ENCODE data around the gene CSAG1. TPM values are rescaled to one million over a fixed set of nuclear protein-coding genes. Genes with fewer than 3 reads are reported as not detected.
"Not testable (repeated sequence)": the region's sequence is repeated elsewhere in the genome, so short reads cannot be mapped to it uniquely, and the experiment has no call there.

CSAG1 gene, protein sequence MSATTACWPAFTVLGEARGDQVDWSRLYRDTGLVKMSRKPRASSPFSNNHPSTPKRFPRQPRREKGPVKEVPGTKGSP
- not detected for total RNA-seq (2021; ENCODE audit: unreplicated experiment)
- polyA plus RNA-seq (2012; ENCODE audit: insufficient read length): not detected
- not detected for Bru-seq, nascent RNA
- not detected for BruChase-seq, experiment 1, labeled RNA remaining after a 2-hour chase
- BruChase-seq, experiment 2, labeled RNA remaining after a 6-hour chase: not detected
- long read RNA-seq: 0 reads

DNA sequence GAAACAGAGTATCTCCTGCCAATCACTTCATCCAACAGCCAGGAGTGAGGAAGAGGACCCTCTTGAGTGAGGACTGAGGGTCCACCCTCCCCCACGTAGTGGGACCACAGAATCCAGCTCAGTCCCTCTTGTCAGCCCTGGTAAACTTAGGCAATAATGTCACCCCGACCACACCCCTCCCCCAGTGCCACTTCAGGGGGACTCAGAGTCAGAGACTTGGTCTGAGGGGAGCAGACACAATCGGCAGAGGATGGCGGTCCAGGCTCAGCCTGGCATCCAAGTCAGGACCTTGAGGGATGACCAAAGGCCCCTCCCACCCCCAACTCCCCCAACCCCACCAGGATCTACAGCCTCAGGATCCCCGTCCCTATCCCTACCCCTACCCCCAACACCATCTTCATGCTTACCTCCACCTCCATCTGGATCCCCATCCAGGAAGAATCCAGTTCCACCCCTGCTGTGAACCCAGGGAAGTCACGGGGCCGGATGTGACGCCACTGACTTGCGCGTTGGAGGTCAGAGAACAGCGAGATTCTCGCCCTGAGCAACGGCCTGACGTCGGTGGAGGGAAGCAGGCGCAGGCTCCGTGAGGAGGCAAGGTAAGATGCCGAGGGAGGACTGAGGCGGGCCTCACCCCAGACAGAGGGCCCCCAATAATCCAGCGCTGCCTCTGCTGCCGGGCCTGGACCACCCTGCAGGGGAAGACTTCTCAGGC is at the start of gene CSAG1, which contains the start of gene MAGEA12:
Gene CSAG1, minus strand, starts transcription at position 461 of the 715 bp plus-strand sequence. CDS start 1,261 bp downstream, outside the sequence.
Gene MAGEA12, plus strand, starts transcription at position 497 of the 715 bp plus-strand sequence. CDS start 2,405 bp downstream, outside the sequence.
- peak within 1 kb of the TSS in 1 of 2 experiments; percentile 26; a peak in 1 of 4 replicates for H3K4me3 ChIP-seq (ENCODE audit: low read depth in 2 of 2, low read length in 2 of 2)
- intact Hi-C loops (cut with micrococcal nuclease; ENCODE audit: unreplicated experiment) (no loop called here), in situ Hi-C loops (cut with HindIII; ENCODE audit: low pct_unique_long_range_greater_than_20kb, low sequenced_read_pairs) (no loop called here)
- DNase-seq (ENCODE audit: low read depth, low spot score) (no peak), ATAC-seq (no peak)
- no peaks in the 10 kb centered on the region for H3K36me3 ChIP-seq (ENCODE audit: control insufficient read depth, insufficient read depth, low read length)
- no peaks in the 10 kb centered on the region for H3K9me3 ChIP-seq (ENCODE audit: control insufficient read depth, insufficient read depth, low read depth, low read length)
- TF ChIP-seq, protein P1, sequence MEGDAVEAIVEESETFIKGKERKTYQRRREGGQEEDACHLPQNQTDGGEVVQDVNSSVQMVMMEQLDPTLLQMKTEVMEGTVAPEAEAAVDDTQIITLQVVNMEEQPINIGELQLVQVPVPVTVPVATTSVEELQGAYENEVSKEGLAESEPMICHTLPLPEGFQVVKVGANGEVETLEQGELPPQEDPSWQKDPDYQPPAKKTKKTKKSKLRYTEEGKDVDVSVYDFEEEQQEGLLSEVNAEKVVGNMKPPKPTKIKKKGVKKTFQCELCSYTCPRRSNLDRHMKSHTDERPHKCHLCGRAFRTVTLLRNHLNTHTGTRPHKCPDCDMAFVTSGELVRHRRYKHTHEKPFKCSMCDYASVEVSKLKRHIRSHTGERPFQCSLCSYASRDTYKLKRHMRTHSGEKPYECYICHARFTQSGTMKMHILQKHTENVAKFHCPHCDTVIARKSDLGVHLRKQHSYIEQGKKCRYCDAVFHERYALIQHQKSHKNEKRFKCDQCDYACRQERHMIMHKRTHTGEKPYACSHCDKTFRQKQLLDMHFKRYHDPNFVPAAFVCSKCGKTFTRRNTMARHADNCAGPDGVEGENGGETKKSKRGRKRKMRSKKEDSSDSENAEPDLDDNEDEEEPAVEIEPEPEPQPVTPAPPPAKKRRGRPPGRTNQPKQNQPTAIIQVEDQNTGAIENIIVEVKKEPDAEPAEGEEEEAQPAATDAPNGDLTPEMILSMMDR (IDR thresholded peaks at IDR 0.05): no peak
- TF ChIP-seq, protein P2, sequence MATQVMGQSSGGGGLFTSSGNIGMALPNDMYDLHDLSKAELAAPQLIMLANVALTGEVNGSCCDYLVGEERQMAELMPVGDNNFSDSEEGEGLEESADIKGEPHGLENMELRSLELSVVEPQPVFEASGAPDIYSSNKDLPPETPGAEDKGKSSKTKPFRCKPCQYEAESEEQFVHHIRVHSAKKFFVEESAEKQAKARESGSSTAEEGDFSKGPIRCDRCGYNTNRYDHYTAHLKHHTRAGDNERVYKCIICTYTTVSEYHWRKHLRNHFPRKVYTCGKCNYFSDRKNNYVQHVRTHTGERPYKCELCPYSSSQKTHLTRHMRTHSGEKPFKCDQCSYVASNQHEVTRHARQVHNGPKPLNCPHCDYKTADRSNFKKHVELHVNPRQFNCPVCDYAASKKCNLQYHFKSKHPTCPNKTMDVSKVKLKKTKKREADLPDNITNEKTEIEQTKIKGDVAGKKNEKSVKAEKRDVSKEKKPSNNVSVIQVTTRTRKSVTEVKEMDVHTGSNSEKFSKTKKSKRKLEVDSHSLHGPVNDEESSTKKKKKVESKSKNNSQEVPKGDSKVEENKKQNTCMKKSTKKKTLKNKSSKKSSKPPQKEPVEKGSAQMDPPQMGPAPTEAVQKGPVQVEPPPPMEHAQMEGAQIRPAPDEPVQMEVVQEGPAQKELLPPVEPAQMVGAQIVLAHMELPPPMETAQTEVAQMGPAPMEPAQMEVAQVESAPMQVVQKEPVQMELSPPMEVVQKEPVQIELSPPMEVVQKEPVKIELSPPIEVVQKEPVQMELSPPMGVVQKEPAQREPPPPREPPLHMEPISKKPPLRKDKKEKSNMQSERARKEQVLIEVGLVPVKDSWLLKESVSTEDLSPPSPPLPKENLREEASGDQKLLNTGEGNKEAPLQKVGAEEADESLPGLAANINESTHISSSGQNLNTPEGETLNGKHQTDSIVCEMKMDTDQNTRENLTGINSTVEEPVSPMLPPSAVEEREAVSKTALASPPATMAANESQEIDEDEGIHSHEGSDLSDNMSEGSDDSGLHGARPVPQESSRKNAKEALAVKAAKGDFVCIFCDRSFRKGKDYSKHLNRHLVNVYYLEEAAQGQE (IDR thresholded peaks at IDR 0.05; ENCODE audit: insufficient read depth in 1 of 2, low read depth in 2 of 2, low read length in 1 of 2): no peak
- no peak for TF ChIP-seq TCF7L2 (IDR thresholded peaks at IDR 0.05; ENCODE audit: low read depth, low read length)
- TF ChIP-seq POLR2AphosphoS5 (IDR thresholded peaks at IDR 0.05; ENCODE audit: low read depth, low read length): no peak
- TF ChIP-seq SIN3A (IDR thresholded peaks at IDR 0.05; ENCODE audit: borderline replicate concordance, insufficient read depth, low read depth, low read length): no peak
- no TSS peak for BruUV-seq (replicated peaks)
- POLR2A ChIA-PET: no interaction called here
- no peaks in the 10 kb centered on the region for H3K27me3 ChIP-seq (ENCODE audit: control insufficient read depth, insufficient read depth, low read length)
- CTCF ChIA-PET: interaction anchor here (0.7 kb wide), 1 partner anchor 119 kb away, joined by 4 read pairs; no protein-coding TSS in a partner anchor
- no peaks in the 10 kb centered on the region for H3K4me1 ChIP-seq (ENCODE audit: control insufficient read depth, insufficient read depth, low read length)
- no peak within 1 kb of the TSS for H3K27ac ChIP-seq (ENCODE audit: low read length)

DNA sequence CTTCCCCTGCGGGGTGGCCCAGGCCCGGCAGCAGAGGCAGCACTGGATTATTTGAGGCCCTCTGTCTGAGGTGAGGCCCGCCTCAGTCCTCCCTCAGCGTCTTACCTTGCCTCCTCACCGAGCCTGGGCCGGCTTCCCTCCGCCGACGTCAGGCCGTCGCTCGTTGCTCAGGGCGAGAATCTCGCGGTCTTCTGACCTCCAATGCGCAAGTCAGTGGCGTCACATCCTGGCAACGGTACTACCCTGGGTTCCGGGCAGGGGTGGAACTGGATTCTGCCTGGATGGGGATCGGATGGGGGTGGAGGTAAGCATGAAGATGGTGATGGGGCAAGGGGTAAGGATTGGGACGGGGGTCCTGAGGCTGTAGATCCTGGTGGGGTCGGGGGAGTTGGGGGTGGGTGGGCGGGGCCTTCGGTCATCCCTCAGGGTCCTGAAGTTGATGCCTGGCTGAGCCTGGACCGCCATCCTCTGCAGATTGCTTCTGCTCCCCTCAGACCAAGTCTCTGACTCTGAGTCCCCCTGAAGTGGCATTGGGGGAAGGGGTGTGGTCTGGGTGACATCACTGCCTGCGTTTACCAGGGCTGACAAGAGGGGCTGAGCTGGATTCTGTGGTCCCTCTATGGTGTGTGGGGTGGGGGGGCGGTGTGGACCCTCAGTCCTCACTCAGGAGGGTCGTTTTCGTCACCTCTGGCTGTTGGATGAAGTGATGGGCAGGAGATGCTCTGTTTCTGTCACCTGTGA is 36.2 kb upstream of the CSAG1 start, which contains the start of gene MAGEA6:
Gene MAGEA6, minus strand, starts transcription at position 141 of the 741 bp plus-strand sequence. CDS start 2,039 bp downstream, outside the sequence.
- H3K36me3 ChIP-seq (ENCODE audit: control insufficient read depth, insufficient read depth, low read length); H3K27me3 ChIP-seq (ENCODE audit: control insufficient read depth, insufficient read depth, low read length); CTCF ChIA-PET; H3K4me3 ChIP-seq (ENCODE audit: low read depth in 2 of 2, low read length in 2 of 2); H3K9me3 ChIP-seq (ENCODE audit: control insufficient read depth, insufficient read depth, low read depth, low read length); H3K4me1 ChIP-seq (ENCODE audit: control insufficient read depth, insufficient read depth, low read length); H3K27ac ChIP-seq (ENCODE audit: low read length); POLR2A ChIA-PET; BruUV-seq (replicated peaks); ATAC-seq; DNase-seq (ENCODE audit: low read depth, low spot score); intact Hi-C loops (cut with micrococcal nuclease; ENCODE audit: unreplicated experiment); in situ Hi-C loops (cut with HindIII; ENCODE audit: low pct_unique_long_range_greater_than_20kb, low sequenced_read_pairs): not testable (repeated sequence)

DNA sequence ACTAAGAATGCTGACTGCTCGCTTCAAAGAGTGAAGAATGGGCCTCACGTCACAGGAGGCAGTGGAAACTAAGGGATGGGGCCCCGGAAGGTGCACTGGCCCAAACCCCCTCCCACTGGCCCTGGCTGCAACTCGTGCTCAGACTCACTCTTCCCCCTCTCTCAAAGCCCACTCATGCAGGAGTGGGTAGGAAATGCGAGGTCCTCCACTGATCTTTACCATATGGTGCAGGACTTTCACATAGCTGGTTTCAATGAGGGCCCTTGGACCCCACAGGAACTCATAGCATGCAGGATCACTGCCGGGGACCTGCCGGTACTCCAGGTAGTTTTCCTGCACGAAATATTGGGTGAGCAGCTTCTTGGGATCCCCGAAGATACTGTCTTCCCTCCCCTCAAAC is 33.0 kb upstream of the CSAG1 start:
- ATAC-seq; H3K27ac ChIP-seq (ENCODE audit: low read length); in situ Hi-C loops (cut with HindIII; ENCODE audit: low pct_unique_long_range_greater_than_20kb, low sequenced_read_pairs); DNase-seq (ENCODE audit: low read depth, low spot score); intact Hi-C loops (cut with micrococcal nuclease; ENCODE audit: unreplicated experiment); H3K4me3 ChIP-seq (ENCODE audit: low read depth in 2 of 2, low read length in 2 of 2); H3K4me1 ChIP-seq (ENCODE audit: control insufficient read depth, insufficient read depth, low read length); H3K9me3 ChIP-seq (ENCODE audit: control insufficient read depth, insufficient read depth, low read depth, low read length); CTCF ChIA-PET; H3K27me3 ChIP-seq (ENCODE audit: control insufficient read depth, insufficient read depth, low read length); H3K36me3 ChIP-seq (ENCODE audit: control insufficient read depth, insufficient read depth, low read length); BruUV-seq (replicated peaks); POLR2A ChIA-PET: not testable (repeated sequence)

DNA sequence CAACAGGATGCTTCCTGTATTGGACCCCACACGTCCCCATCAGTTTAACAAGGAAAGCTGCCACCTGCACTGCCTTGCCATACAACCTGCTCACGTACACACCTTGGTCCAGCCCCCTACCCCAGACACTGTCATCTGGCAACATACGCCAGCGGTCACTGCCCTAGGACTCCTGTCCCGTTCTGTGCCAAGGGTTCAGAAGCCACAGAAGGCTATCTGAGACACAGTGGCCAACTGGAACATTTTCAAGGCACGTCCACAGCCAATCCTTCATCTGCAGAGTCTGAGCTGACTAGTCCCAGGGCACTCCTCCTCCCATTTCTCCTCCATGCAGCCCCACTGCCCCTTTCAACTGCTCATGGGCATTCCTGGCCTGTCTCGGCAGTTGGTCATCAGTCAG is 28.1 kb upstream of the CSAG1 start:
- BruUV-seq (replicated peaks); DNase-seq (ENCODE audit: low read depth, low spot score); H3K9me3 ChIP-seq (ENCODE audit: control insufficient read depth, insufficient read depth, low read depth, low read length); in situ Hi-C loops (cut with HindIII; ENCODE audit: low pct_unique_long_range_greater_than_20kb, low sequenced_read_pairs); CTCF ChIA-PET; H3K4me3 ChIP-seq (ENCODE audit: low read depth in 2 of 2, low read length in 2 of 2); H3K36me3 ChIP-seq (ENCODE audit: control insufficient read depth, insufficient read depth, low read length); H3K4me1 ChIP-seq (ENCODE audit: control insufficient read depth, insufficient read depth, low read length); ATAC-seq; intact Hi-C loops (cut with micrococcal nuclease; ENCODE audit: unreplicated experiment); POLR2A ChIA-PET; H3K27ac ChIP-seq (ENCODE audit: low read length); H3K27me3 ChIP-seq (ENCODE audit: control insufficient read depth, insufficient read depth, low read length): not testable (repeated sequence)

Measured in Panc1 (cell line).